Omental fat pad (tissue), 4 donors: ENCODE results near the gene ADGRF1. TPM values are rescaled to one million over a fixed set of nuclear protein-coding genes. Genes with fewer than 3 reads are reported as not detected.

Experiments used
- ATAC-seq: fragments of 150-250 bp; one replicate; pipeline ENCODE4 v1.9.1; 2016; ENCODE audit warnings: mild to moderate bottlenecking, moderate library complexity; ENCODE audit not compliant: low FRiP score
- DNase-seq: peaks from one replicate; pipeline ENCODE4 v3.0.0-alpha.2; 2019; ENCODE audit warnings: low spot score
- CTCF ChIP-seq, 3 donors: fragments of 450-650 bp; IDR thresholded peaks; one replicate each; pipeline ENCODE4 v1.5.1; 2016 to 2017; ENCODE audit warnings: antibody characterized with exemption in 3 of 3, mild to moderate bottlenecking in 3 of 3, moderate library complexity in 2 of 3
- total RNA-seq, 4 donors: library from RNA; depleted of rRNA; stranded (reverse); fragments of >200 nt; gene quantifications; one replicate each; pipeline ENCODE4 v1.1.0, GENCODE V29; 2016

ADGRF1 gene
- total RNA-seq, 4 donors from 2014 or later, result not detected

- no peak for TF ChIP-seq CTCF (IDR thresholded peaks at IDR 0.05)
- ATAC-seq, result no peak
- no peak for DNase-seq
Measured at GRCh38 chr6:47079638-47080037, 37.5 kb upstream of the ADGRF1 start.

GRCh38 chr6:47078991-47079390 is 36.9 kb upstream of the ADGRF1 start:
- no peak for DNase-seq
- ATAC-seq, result no peak
- TF ChIP-seq CTCF (IDR thresholded peaks at IDR 0.05), result no peak

- ATAC-seq, result no peak
- no peak for DNase-seq
- no peak for TF ChIP-seq CTCF (IDR thresholded peaks at IDR 0.05)
Measured at GRCh38 chr6:47076422-47077344, 34.6 kb upstream of the ADGRF1 start.

- ATAC-seq, result no peak
- no peak for DNase-seq
- no peak for TF ChIP-seq CTCF (IDR thresholded peaks at IDR 0.05)
Measured at GRCh38 chr6:47075741-47076421, 33.7 kb upstream of the ADGRF1 start.

- DNase-seq (no peak), ATAC-seq (no peak)
- TF ChIP-seq CTCF (IDR thresholded peaks at IDR 0.05), result no peak
Measured at GRCh38 chr6:47075168-47075567, 33.0 kb upstream of the ADGRF1 start.

GRCh38 chr6:47073125-47074110 is 31.3 kb upstream of the ADGRF1 start:
- DNase-seq (no peak), ATAC-seq (no peak)
- no peak for TF ChIP-seq CTCF (IDR thresholded peaks at IDR 0.05)
